Trophoblast cell (in vitro differentiated cells and primary cell): Measurements from ENCODE around the gene IFNL1.

Experiments
- DNase-seq, 2 donors: peaks; one replicate each; pipeline ENCODE4 v3.0.0-alpha.2; 2016
- H2AFZ ChIP-seq: 2 replicates; pipeline ENCODE4 v1.6.1; 2013; ENCODE audit warnings: low read length, moderate library complexity, mild to moderate bottlenecking; ENCODE audit not compliant: insufficient read depth, poor library complexity
- H2AK5ac ChIP-seq: 2 replicates; pipeline ENCODE4 v1.6.1; 2013; ENCODE audit warnings: mild to moderate bottlenecking, low read length
- H2BK120ac ChIP-seq: 2 replicates; pipeline ENCODE4 v1.6.1; 2013; ENCODE audit warnings: low read length, mild to moderate bottlenecking, moderate library complexity; ENCODE audit not compliant: insufficient read depth, poor library complexity
- H2BK12ac ChIP-seq: 2 replicates; pipeline ENCODE4 v1.6.1; 2013; ENCODE audit warnings: mild to moderate bottlenecking, low read length, moderate library complexity
- H2BK5ac ChIP-seq: 2 replicates; pipeline ENCODE4 v1.6.1; 2013; ENCODE audit warnings: low read length, low read depth, moderate library complexity, mild to moderate bottlenecking; ENCODE audit not compliant: poor library complexity
- H3K14ac ChIP-seq: 2 replicates; pipeline ENCODE4 v1.6.1; 2013; ENCODE audit warnings: mild to moderate bottlenecking, low read length
- H3K18ac ChIP-seq: 2 replicates; pipeline ENCODE4 v1.6.1; 2013; ENCODE audit warnings: mild to moderate bottlenecking, low read length
- H3K23ac ChIP-seq: 2 replicates; pipeline ENCODE4 v1.6.1; 2013; ENCODE audit warnings: low read length
- H3K27ac ChIP-seq: 2 replicates; pipeline ENCODE4 v1.5.1; 2013; ENCODE audit warnings: low read depth, mild to moderate bottlenecking, inconsistent platforms, low read length, moderate library complexity
- H3K27me3 ChIP-seq: 2 replicates; pipeline ENCODE4 v1.6.1; 2013; ENCODE audit warnings: inconsistent platforms, mild to moderate bottlenecking, low read length, moderate library complexity; ENCODE audit not compliant: insufficient read depth
- H3K36me3 ChIP-seq, 2 experiments: 1 replicate in 1 of 2; 2 replicates in 1 of 2; pipeline ENCODE4 v1.6.1; 2013; ENCODE audit warnings: low read length in 2 of 2, mild to moderate bottlenecking in 2 of 2, moderate library complexity in 1 of 2; ENCODE audit not compliant: insufficient read depth in 2 of 2, control insufficient read depth in 1 of 2
- H3K4ac ChIP-seq: 2 replicates; pipeline ENCODE4 v1.6.1; 2013; ENCODE audit warnings: low read depth, mild to moderate bottlenecking, low read length, moderate library complexity
- H3K4me1 ChIP-seq, 2 experiments: 1 replicate in 1 of 2; 2 replicates in 1 of 2; pipeline ENCODE4 v1.6.1; 2013; ENCODE audit warnings: low read length in 2 of 2, mild to moderate bottlenecking in 2 of 2, moderate library complexity in 1 of 2; ENCODE audit not compliant: insufficient read depth in 2 of 2, control insufficient read depth in 1 of 2
- H3K4me2 ChIP-seq: 2 replicates; pipeline ENCODE4 v1.6.1; 2013; ENCODE audit warnings: inconsistent platforms, mild to moderate bottlenecking, low read length, moderate library complexity
- H3K4me3 ChIP-seq: 2 replicates; pipeline ENCODE4 v1.5.1; 2013; ENCODE audit warnings: mild to moderate bottlenecking, low read depth, low read length, inconsistent platforms
- H3K79me1 ChIP-seq: one replicate; pipeline ENCODE4 v1.6.1; 2013; ENCODE audit warnings: low read length
- H3K79me2 ChIP-seq: 2 replicates; pipeline ENCODE4 v1.6.1; 2013; ENCODE audit warnings: low read length, mild to moderate bottlenecking; ENCODE audit not compliant: control insufficient read depth, insufficient read depth, poor library complexity
- H3K9ac ChIP-seq: 2 replicates; pipeline ENCODE4 v1.6.1; 2013; ENCODE audit warnings: mild to moderate bottlenecking, low read length
- H3K9me3 ChIP-seq: 2 replicates; pipeline ENCODE4 v1.6.1; 2013; ENCODE audit warnings: low read depth, mild to moderate bottlenecking, control low read depth, inconsistent platforms, low read length; ENCODE audit not compliant: insufficient read depth
- H4K12ac ChIP-seq: 2 replicates; pipeline ENCODE4 v1.6.1; 2013; ENCODE audit warnings: low read depth, mild to moderate bottlenecking, low read length, moderate library complexity
- H4K8ac ChIP-seq: 2 replicates; pipeline ENCODE4 v1.6.1; 2013; ENCODE audit warnings: low read depth, mild to moderate bottlenecking, low read length, moderate library complexity
- H4K91ac ChIP-seq: one replicate; pipeline ENCODE4 v1.6.1; 2013; ENCODE audit warnings: low read depth, mild to moderate bottlenecking, low read length, moderate library complexity
- WGBS: extraction: QIAGEN DNeasy Blood & Tissue Kit; methylation state at CpG from one replicate; pipeline ENCODE4 v1.1.7; 2013; ENCODE audit warnings: missing lambda C conversion rate; ENCODE audit not compliant: insufficient read length, insufficient coverage; ENCODE audit errors: extremely low coverage; 5-methylcytosine and 5-hydroxymethylcytosine counted together

The IFNL1 gene

GRCh38 chr19:39317476-39317875, 21.3 kb downstream of the IFNL1 start:
- no peak overlapping the region for H2BK120ac ChIP-seq
- H3K79me2 ChIP-seq, result no peaks in the 10 kb centered on the region
- H3K23ac ChIP-seq, result no peak overlapping the region
- no peak overlapping the region for H3K9ac ChIP-seq
- peaks cover 6% of the 10 kb centered on the region in 2 experiments for H3K4me1 ChIP-seq
- H2AFZ ChIP-seq, result no peak overlapping the region
- no peak overlapping the region for H3K14ac ChIP-seq
- H3K4me2 ChIP-seq, result no peak overlapping the region
- H2AK5ac ChIP-seq, result no peak overlapping the region
- no peaks in the 10 kb centered on the region for H3K79me1 ChIP-seq
- H4K8ac ChIP-seq, result no peak overlapping the region
- no peak overlapping the region for H3K27ac ChIP-seq
- no peak overlapping the region for H2BK12ac ChIP-seq
- no peak overlapping the region for H3K18ac ChIP-seq
- WGBS, result no CpG with 5 or more reads among the region's 4 CpGs
- H3K36me3 ChIP-seq, result no peaks in the 10 kb centered on the region
- no peak overlapping the region for H3K4me3 ChIP-seq
- no peak overlapping the region for H2BK5ac ChIP-seq
- peaks cover 23% of the 10 kb centered on the region for H3K27me3 ChIP-seq
- DNase-seq, result no peak
- no peak overlapping the region for H3K4ac ChIP-seq
- H4K12ac ChIP-seq, result no peak overlapping the region
- no peak overlapping the region for H4K91ac ChIP-seq
- H3K9me3 ChIP-seq, result peaks cover 6% of the 10 kb centered on the region

GRCh38 chr19:39318071-39318470, 21.9 kb downstream of the IFNL1 start:
- no peak overlapping the region for H3K27ac ChIP-seq
- H3K4me1 ChIP-seq, result peaks cover 6% of the 10 kb centered on the region in 2 experiments
- H3K9ac ChIP-seq, result no peak overlapping the region
- peaks cover 23% of the 10 kb centered on the region for H3K27me3 ChIP-seq
- no peak overlapping the region for H3K14ac ChIP-seq
- H3K36me3 ChIP-seq, result no peaks in the 10 kb centered on the region
- H4K12ac ChIP-seq, result no peak overlapping the region
- H3K79me2 ChIP-seq, result no peaks in the 10 kb centered on the region
- H2BK120ac ChIP-seq, result no peak overlapping the region
- DNase-seq, result no peak
- no peak overlapping the region for H2AFZ ChIP-seq
- H3K18ac ChIP-seq, result no peak overlapping the region
- no peak overlapping the region for H2BK12ac ChIP-seq
- H4K8ac ChIP-seq, result no peak overlapping the region
- no peak overlapping the region for H2BK5ac ChIP-seq
- no peak overlapping the region for H3K4me3 ChIP-seq
- no CpG with 5 or more reads among the region's 5 CpGs for WGBS
- no peak overlapping the region for H3K4me2 ChIP-seq
- H3K79me1 ChIP-seq, result no peaks in the 10 kb centered on the region
- H3K4ac ChIP-seq, result no peak overlapping the region
- H4K91ac ChIP-seq, result no peak overlapping the region
- H3K9me3 ChIP-seq, result peaks cover 6% of the 10 kb centered on the region
- H3K23ac ChIP-seq, result no peak overlapping the region
- H2AK5ac ChIP-seq, result no peak overlapping the region

- Histone ChIP-seq H2BK120ac (no peak overlapping the region), H3K36me3 (no peaks in the 10 kb centered on the region), H3K4ac (no peak overlapping the region), H2AK5ac (no peak overlapping the region), H3K27me3 (peaks cover 23% of the 10 kb centered on the region), H3K14ac (no peak overlapping the region), H3K79me1 (no peaks in the 10 kb centered on the region), H2BK12ac (no peak overlapping the region), H3K23ac (peak overlapping the region; percentile 78), H3K18ac (no peak overlapping the region), H3K9me3 (peaks cover 6% of the 10 kb centered on the region), H3K4me1 (peaks cover 6% of the 10 kb centered on the region in 2 experiments), H4K12ac (no peak overlapping the region), H2BK5ac (no peak overlapping the region), H3K27ac (no peak overlapping the region), H4K91ac (no peak overlapping the region), H4K8ac (no peak overlapping the region), H3K9ac (no peak overlapping the region), H3K4me3 (no peak overlapping the region), H3K79me2 (no peaks in the 10 kb centered on the region), H2AFZ (no peak overlapping the region), H3K4me2 (no peak overlapping the region)
- DNase-seq, result no peak
- WGBS, result no CpG with 5 or more reads among the region's 4 CpGs
Measured at GRCh38 chr19:39318690-39319089, 22.5 kb downstream of the IFNL1 start.

DNA sequence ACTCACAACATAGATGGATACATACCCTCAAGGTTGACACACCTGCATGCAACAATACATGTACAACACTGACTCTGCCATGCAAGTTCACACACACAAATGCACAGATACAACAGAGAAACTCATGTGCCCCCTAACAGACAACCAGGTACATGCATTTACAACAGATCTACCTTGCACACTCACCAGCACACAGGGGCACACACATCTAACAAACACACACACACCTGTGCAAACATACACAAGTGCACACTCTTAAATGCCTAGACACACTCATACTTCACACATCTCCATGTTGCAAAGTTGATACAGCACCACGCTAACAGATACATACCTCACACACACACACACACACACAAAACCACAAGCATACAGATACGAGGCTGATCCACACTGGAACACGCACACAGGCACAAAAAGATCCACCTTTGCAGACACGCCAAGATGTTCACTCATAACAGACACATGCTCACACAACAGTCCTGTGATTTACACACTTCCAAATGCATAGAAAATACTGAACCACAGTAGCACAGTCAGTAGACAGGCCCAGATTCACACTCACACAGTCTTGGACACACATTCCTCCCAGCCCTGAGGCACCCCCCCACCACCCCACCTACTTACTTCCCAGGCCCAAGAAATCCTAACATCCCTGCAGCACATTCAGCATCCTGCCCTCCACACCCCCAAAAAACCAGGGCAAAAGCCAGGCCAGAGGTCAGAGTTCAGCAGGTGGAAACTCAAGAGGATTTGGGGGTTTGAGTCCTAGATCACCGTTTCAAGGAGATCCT, 23.1 kb downstream of the IFNL1 start:
- peaks cover 23% of the 10 kb centered on the region for H3K27me3 ChIP-seq
- H2BK5ac ChIP-seq, result no peak overlapping the region
- H3K14ac ChIP-seq, result no peak overlapping the region
- no peak overlapping the region for H4K12ac ChIP-seq
- H4K8ac ChIP-seq, result no peak overlapping the region
- H3K23ac ChIP-seq, result peak overlapping the region; percentile 78
- no peak overlapping the region for H2BK12ac ChIP-seq
- WGBS, result no CpG with 5 or more reads among the region's 5 CpGs
- no peak overlapping the region for H2AK5ac ChIP-seq
- H3K18ac ChIP-seq, result no peak overlapping the region
- DNase-seq, result no peak
- no peaks in the 10 kb centered on the region for H3K79me1 ChIP-seq
- H3K9me3 ChIP-seq, result peaks cover 6% of the 10 kb centered on the region
- H3K36me3 ChIP-seq, result no peaks in the 10 kb centered on the region
- no peak overlapping the region for H4K91ac ChIP-seq
- H3K4me3 ChIP-seq, result no peak overlapping the region
- H3K27ac ChIP-seq, result no peak overlapping the region
- no peak overlapping the region for H2BK120ac ChIP-seq
- H3K9ac ChIP-seq, result no peak overlapping the region
- H3K4me2 ChIP-seq, result no peak overlapping the region
- H3K79me2 ChIP-seq, result no peaks in the 10 kb centered on the region
- peaks cover 6% of the 10 kb centered on the region in 2 experiments for H3K4me1 ChIP-seq
- no peak overlapping the region for H2AFZ ChIP-seq
- H3K4ac ChIP-seq, result no peak overlapping the region
